HEK293 (cell line): Measurements from ENCODE around the gene NRF1.
A peak's percentile ranks its signal among the peaks of the same experiment; 100 is the strongest.
"Not testable (repeated sequence)": the region's sequence is repeated elsewhere in the genome, so short reads cannot be mapped to it uniquely, and the experiment has no call there.

Experiments used
- CTCF ChIA-PET: fragments of 350-600 bp; formaldehyde crosslinking; extraction: SDS; loops from one replicate; lab custom pipeline; 2021; ENCODE audit warnings: antibody characterized with exemption; lab: Yijun Ruan, JAX
- POLR2A ChIA-PET: fragments of 300-600 bp; formaldehyde crosslinking; extraction: SDS; loops from one replicate; lab custom pipeline; 2020; ENCODE audit warnings: antibody characterized with exemption, inconsistent platforms; lab: Yijun Ruan, JAX
- H3K27ac ChIP-seq: fragments of 200-500 bp; sonication (Bioruptor generic); 2 replicates; pipeline ENCODE4 v1.5.1; 2014; ENCODE audit warnings: low read depth, low read length, control low read depth, inconsistent platforms; ENCODE audit errors: extremely low read depth
- H3K36me3 ChIP-seq, 2 experiments: fragments of 200-500 bp in 1 of 2; sonication (Bioruptor generic) in 1 of 2; 1 replicate in 1 of 2; 2 replicates in 1 of 2; pipeline ENCODE4 v1.5.1; 2014 to 2017; ENCODE audit warnings: inconsistent platforms in 2 of 2, low read length in 2 of 2; ENCODE audit not compliant: control insufficient read depth in 2 of 2, insufficient read depth in 1 of 2
- H3K4me1 ChIP-seq: fragments of 200-500 bp; sonication (Bioruptor generic); 2 replicates; pipeline ENCODE4 v1.5.1; 2014; ENCODE audit warnings: mild to moderate bottlenecking, low read length, inconsistent platforms; ENCODE audit not compliant: control insufficient read depth, insufficient read depth
- H3K4me3 ChIP-seq: 2 replicates; pipeline ENCODE4 v1.5.1; 2011; ENCODE audit warnings: low read depth, mild to moderate bottlenecking, control low read depth, low read length, moderate library complexity
- H3K9me3 ChIP-seq: fragments of 200-500 bp; sonication (Bioruptor generic); 2 replicates; pipeline ENCODE4 v1.5.1; 2014; ENCODE audit warnings: low read depth, low read length, inconsistent platforms; ENCODE audit not compliant: control insufficient read depth, insufficient read depth
- GLI4 ChIP-seq: fragments of 450-650 bp; formaldehyde crosslinking; IDR thresholded peaks from 2 replicates; pipeline ENCODE4 v1.5.1; 2016; ENCODE audit warnings: missing biosample characterization, missing genetic modification characterization
- GLIS1 ChIP-seq: fragments of 450-650 bp; formaldehyde crosslinking; IDR thresholded peaks from 2 replicates; pipeline ENCODE4 v1.5.1; 2016; ENCODE audit warnings: missing biosample characterization, missing genetic modification characterization
- SP3 ChIP-seq: fragments of 450-650 bp; formaldehyde crosslinking; IDR thresholded peaks from 2 replicates; pipeline ENCODE4 v1.5.1; 2016; ENCODE audit warnings: missing biosample characterization, missing genetic modification characterization
- ZBTB17 ChIP-seq: fragments of 450-650 bp; formaldehyde crosslinking; IDR thresholded peaks from 2 replicates; pipeline ENCODE4 v1.5.1; 2016; ENCODE audit warnings: missing biosample characterization, missing genetic modification characterization
- ZBTB48 ChIP-seq: fragments of 450-650 bp; formaldehyde crosslinking; IDR thresholded peaks from 2 replicates; pipeline ENCODE4 v1.5.1; 2016; ENCODE audit warnings: missing biosample characterization, missing genetic modification characterization
- ZFHX2 ChIP-seq: fragments of 450-650 bp; formaldehyde crosslinking; conservative IDR thresholded peaks from 2 replicates; pipeline ENCODE4 v1.5.1; 2016; ENCODE audit warnings: missing biosample characterization, missing genetic modification characterization
- ZNF121 ChIP-seq: fragments of 450-650 bp; formaldehyde crosslinking; IDR thresholded peaks from 2 replicates; pipeline ENCODE4 v1.5.1; 2016; ENCODE audit warnings: missing biosample characterization, missing genetic modification characterization
- ZNF202 ChIP-seq: fragments of 450-650 bp; formaldehyde crosslinking; IDR thresholded peaks from 2 replicates; pipeline ENCODE4 v1.5.1; 2016; ENCODE audit warnings: missing biosample characterization, missing genetic modification characterization, borderline replicate concordance
- ZNF311 ChIP-seq: fragments of 450-650 bp; formaldehyde crosslinking; IDR thresholded peaks from 2 replicates; pipeline ENCODE4 v1.5.1; 2017; ENCODE audit warnings: missing biosample characterization, missing genetic modification characterization, borderline replicate concordance
- ZNF394 ChIP-seq: fragments of 450-650 bp; formaldehyde crosslinking; IDR thresholded peaks from 2 replicates; pipeline ENCODE4 v1.5.1; 2016; ENCODE audit warnings: missing biosample characterization, missing genetic modification characterization, mild to moderate bottlenecking, moderate library complexity, borderline replicate concordance
- ZNF433 ChIP-seq: fragments of 450-650 bp; formaldehyde crosslinking; IDR thresholded peaks from 2 replicates; pipeline ENCODE4 v1.5.1; 2016; ENCODE audit warnings: missing biosample characterization, missing genetic modification characterization, low read depth
- ZNF600 ChIP-seq: fragments of 450-650 bp; formaldehyde crosslinking; IDR thresholded peaks from 2 replicates; pipeline ENCODE4 v1.5.1; 2016; ENCODE audit warnings: missing biosample characterization, missing genetic modification characterization
- ZNF623 ChIP-seq: fragments of 450-650 bp; formaldehyde crosslinking; IDR thresholded peaks from 2 replicates; pipeline ENCODE4 v1.5.1; 2016; ENCODE audit warnings: missing biosample characterization, missing genetic modification characterization
- ZNF660 ChIP-seq: fragments of 450-650 bp; IDR thresholded peaks from 2 replicates; pipeline ENCODE4 v1.5.1; 2018; ENCODE audit warnings: missing biosample characterization, mild to moderate bottlenecking, missing genetic modification characterization
- ZSCAN16 ChIP-seq: fragments of 450-650 bp; formaldehyde crosslinking; IDR thresholded peaks from 2 replicates; pipeline ENCODE4 v1.5.1; 2016; ENCODE audit warnings: missing biosample characterization, missing genetic modification characterization
- TF ChIP-seq, protein P1 (sequence below): fragments of 450-650 bp; formaldehyde crosslinking; IDR thresholded peaks from 2 replicates; pipeline ENCODE4 v1.5.1; 2016; ENCODE audit warnings: missing biosample characterization, missing genetic modification characterization
- TF ChIP-seq, protein P2 (sequence below): fragments of 450-650 bp; formaldehyde crosslinking; IDR thresholded peaks from 2 replicates; pipeline ENCODE4 v1.5.1; 2017; ENCODE audit warnings: missing biosample characterization, missing genetic modification characterization
- TF ChIP-seq, protein P3 (sequence below): fragments of 450-650 bp; formaldehyde crosslinking; IDR thresholded peaks from 2 replicates; pipeline ENCODE4 v1.5.1; 2017; ENCODE audit warnings: missing biosample characterization, missing genetic modification characterization
- TF ChIP-seq, protein P4 (sequence below): fragments of 450-650 bp; formaldehyde crosslinking; IDR thresholded peaks from 2 replicates; pipeline ENCODE4 v1.5.0; 2017; ENCODE audit warnings: missing biosample characterization, missing genetic modification characterization, borderline replicate concordance
- TF ChIP-seq, protein P5 (sequence below): fragments of 450-650 bp; formaldehyde crosslinking; conservative IDR thresholded peaks from 2 replicates; pipeline ENCODE4 v1.5.1; 2016; ENCODE audit warnings: low read depth, missing biosample characterization, missing genetic modification characterization

NRF1 gene

DNA sequence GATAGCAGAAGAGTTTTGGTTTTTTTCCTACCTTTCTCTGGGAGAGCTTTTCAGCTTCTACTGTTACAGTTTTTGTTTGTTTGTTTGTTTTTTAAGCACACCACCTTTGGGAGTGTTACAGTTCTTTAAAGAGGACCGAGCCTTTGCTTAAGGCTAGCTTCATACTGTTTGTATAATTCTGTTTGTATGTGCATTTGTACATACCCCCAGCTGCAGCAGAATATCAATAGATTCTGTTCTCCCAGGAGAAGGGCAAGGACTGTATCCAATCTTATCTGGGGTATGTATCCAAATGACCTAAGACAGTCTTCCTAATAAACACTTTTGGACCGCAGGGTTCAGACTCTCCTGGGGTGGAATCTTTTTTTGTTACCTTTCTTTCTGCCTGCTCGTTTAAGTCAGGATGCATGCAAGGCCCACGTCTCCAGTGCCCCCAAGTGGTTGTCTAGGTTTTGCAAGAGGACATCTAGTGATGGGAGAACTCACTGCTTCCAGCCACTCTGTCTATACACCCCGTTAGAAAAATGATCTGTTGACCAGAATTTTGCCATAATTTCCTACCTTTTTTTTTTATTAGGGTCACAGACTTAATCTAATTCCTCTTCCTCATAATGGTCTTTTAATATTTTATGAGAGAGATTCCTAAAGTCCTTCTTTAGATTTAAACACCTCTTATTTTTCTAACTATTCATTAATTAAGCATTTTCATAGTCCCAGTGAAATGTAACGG is 23.9 kb downstream of the NRF1 start (continued):
- TF ChIP-seq, protein P1, sequence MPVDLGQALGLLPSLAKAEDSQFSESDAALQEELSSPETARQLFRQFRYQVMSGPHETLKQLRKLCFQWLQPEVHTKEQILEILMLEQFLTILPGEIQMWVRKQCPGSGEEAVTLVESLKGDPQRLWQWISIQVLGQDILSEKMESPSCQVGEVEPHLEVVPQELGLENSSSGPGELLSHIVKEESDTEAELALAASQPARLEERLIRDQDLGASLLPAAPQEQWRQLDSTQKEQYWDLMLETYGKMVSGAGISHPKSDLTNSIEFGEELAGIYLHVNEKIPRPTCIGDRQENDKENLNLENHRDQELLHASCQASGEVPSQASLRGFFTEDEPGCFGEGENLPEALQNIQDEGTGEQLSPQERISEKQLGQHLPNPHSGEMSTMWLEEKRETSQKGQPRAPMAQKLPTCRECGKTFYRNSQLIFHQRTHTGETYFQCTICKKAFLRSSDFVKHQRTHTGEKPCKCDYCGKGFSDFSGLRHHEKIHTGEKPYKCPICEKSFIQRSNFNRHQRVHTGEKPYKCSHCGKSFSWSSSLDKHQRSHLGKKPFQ (tag by site-specific recombination) = no peak
- TF ChIP-seq ZNF600 (tag by site-specific recombination) (peak; percentile 61; the same call in 1 of the 2 replicates), ZBTB48 (tag by site-specific recombination) (0 out of 2 replicates have a peak, but pooled peaks have one; percentile 17), GLIS1 (tag by site-specific recombination) (peak; percentile 47; the same call in 1 of the 2 replicates), SP3 (tag by site-specific recombination) (no peak), ZNF202 (tag by site-specific recombination) (no peak), ZBTB17 (tag by site-specific recombination) (0 out of 2 replicates have a peak, but pooled peaks have one; percentile 17), ZNF660 (tag by site-specific recombination) (peak; percentile 47; the same call in 1 of the 2 replicates), ZNF311 (no peak)
- TF ChIP-seq, protein P2, sequence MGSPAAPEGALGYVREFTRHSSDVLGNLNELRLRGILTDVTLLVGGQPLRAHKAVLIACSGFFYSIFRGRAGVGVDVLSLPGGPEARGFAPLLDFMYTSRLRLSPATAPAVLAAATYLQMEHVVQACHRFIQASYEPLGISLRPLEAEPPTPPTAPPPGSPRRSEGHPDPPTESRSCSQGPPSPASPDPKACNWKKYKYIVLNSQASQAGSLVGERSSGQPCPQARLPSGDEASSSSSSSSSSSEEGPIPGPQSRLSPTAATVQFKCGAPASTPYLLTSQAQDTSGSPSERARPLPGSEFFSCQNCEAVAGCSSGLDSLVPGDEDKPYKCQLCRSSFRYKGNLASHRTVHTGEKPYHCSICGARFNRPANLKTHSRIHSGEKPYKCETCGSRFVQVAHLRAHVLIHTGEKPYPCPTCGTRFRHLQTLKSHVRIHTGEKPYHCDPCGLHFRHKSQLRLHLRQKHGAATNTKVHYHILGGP (tag by site-specific recombination) = no peak

DNA sequence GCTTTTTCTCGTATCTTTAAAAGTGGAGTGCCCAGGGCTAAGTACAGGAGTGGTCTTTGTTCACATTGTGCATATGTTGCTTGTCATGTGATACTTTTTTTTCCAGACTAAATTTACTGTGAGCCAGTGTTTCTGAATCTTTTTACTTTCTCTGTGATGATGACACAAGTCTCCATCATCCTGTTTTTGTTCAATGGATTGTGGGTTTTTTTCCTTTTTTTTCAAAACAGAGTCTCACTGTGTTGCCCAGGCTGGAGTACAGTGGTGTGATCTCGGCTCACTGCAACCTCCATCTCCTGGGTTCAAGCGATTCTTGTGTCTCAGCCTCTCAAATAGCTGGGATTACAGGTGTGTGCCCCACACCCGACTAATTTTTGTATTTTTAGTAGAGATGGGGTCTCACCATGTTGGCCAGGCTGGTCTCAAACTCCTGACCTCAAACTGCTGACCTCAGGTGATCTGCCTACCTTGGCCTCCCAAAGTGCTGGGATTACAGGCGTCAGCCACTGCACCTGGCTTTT is 24.6 kb downstream of the NRF1 start:
- H3K27ac ChIP-seq, H3K36me3 ChIP-seq, H3K4me1 ChIP-seq, POLR2A ChIA-PET, H3K4me3 ChIP-seq, H3K9me3 ChIP-seq: not testable (repeated sequence)
- TF ChIP-seq, protein P3, sequence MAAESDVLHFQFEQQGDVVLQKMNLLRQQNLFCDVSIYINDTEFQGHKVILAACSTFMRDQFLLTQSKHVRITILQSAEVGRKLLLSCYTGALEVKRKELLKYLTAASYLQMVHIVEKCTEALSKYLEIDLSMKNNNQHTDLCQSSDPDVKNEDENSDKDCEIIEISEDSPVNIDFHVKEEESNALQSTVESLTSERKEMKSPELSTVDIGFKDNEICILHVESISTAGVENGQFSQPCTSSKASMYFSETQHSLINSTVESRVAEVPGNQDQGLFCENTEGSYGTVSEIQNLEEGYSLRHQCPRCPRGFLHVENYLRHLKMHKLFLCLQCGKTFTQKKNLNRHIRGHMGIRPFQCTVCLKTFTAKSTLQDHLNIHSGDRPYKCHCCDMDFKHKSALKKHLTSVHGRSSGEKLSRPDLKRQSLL (tag by site-specific recombination) = 0 out of 2 replicates have a peak, but pooled peaks have one; percentile 11
- peak; percentile 89 for TF ChIP-seq ZNF121 (tag by site-specific recombination)
- CTCF ChIA-PET = interaction anchor here (1.0 to 2.4 kb wide), 3 partner anchors 13 to 268 kb away, joined by 4 to 13 read pairs (median 6); partner anchors contain the start of gene STRIP2

DNA sequence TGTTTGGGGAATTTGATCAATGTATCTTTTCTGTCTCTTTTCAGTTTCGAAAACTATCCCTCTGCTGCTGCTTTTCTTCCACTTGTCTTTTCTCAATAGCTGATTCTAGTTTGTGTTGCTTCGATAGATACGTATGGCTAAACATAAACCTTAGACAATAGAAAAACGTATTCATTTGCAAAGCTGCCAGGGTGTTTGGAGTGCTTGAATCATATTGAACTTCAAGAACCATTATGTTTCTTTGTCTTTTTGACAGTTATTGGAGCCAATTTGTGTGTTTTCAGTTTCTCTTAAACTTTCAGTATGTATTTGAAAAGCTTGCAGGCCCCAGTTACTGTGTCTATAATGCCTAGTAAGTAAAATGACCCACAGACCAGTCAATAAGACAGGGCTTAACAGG is 25.1 kb downstream of the NRF1 start:
- ChIA-PET CTCF (interaction anchor here (0.6 to 2.4 kb wide), 6 partner anchors 12 to 295 kb away, joined by 3 to 13 read pairs (median 4); partner anchors contain the start of gene STRIP2), POLR2A (no interaction called here)
- H3K27ac ChIP-seq = no peak overlapping the region
- no peak for TF ChIP-seq GLI4 (tag by site-specific recombination)
- TF ChIP-seq ZNF433 (tag by site-specific recombination) = no peak
- TF ChIP-seq, protein P4, sequence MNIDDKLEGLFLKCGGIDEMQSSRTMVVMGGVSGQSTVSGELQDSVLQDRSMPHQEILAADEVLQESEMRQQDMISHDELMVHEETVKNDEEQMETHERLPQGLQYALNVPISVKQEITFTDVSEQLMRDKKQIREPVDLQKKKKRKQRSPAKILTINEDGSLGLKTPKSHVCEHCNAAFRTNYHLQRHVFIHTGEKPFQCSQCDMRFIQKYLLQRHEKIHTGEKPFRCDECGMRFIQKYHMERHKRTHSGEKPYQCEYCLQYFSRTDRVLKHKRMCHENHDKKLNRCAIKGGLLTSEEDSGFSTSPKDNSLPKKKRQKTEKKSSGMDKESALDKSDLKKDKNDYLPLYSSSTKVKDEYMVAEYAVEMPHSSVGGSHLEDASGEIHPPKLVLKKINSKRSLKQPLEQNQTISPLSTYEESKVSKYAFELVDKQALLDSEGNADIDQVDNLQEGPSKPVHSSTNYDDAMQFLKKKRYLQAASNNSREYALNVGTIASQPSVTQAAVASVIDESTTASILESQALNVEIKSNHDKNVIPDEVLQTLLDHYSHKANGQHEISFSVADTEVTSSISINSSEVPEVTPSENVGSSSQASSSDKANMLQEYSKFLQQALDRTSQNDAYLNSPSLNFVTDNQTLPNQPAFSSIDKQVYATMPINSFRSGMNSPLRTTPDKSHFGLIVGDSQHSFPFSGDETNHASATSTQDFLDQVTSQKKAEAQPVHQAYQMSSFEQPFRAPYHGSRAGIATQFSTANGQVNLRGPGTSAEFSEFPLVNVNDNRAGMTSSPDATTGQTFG = no peak
- TF ChIP-seq, protein P5, sequence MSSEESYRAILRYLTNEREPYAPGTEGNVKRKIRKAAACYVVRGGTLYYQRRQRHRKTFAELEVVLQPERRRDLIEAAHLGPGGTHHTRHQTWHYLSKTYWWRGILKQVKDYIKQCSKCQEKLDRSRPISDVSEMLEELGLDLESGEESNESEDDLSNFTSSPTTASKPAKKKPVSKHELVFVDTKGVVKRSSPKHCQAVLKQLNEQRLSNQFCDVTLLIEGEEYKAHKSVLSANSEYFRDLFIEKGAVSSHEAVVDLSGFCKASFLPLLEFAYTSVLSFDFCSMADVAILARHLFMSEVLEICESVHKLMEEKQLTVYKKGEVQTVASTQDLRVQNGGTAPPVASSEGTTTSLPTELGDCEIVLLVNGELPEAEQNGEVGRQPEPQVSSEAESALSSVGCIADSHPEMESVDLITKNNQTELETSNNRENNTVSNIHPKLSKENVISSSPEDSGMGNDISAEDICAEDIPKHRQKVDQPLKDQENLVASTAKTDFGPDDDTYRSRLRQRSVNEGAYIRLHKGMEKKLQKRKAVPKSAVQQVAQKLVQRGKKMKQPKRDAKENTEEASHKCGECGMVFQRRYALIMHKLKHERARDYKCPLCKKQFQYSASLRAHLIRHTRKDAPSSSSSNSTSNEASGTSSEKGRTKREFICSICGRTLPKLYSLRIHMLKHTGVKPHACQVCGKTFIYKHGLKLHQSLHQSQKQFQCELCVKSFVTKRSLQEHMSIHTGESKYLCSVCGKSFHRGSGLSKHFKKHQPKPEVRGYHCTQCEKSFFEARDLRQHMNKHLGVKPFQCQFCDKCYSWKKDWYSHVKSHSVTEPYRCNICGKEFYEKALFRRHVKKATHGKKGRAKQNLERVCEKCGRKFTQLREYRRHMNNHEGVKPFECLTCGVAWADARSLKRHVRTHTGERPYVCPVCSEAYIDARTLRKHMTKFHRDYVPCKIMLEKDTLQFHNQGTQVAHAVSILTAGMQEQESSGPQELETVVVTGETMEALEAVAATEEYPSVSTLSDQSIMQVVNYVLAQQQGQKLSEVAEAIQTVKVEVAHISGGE (tag by site-specific recombination) = no peak
- TF ChIP-seq ZNF623 (tag by site-specific recombination) = no peak
- TF ChIP-seq ZSCAN16 (tag by site-specific recombination) = no peak
- TF ChIP-seq ZNF394 (tag by site-specific recombination) = no peak
- TF ChIP-seq ZFHX2 (tag by site-specific recombination) = no peak

More for the DNA sequence above, 25.1 kb downstream of the NRF1 start:
- Histone ChIP-seq H3K36me3 (no peaks in the 10 kb centered on the region), H3K9me3 (no peaks in the 10 kb centered on the region), H3K4me3 (no peak overlapping the region), H3K4me1 (peaks cover 6% of the 10 kb centered on the region; the same call in 1 of the 2 replicates)
